ENCODE measurements around the gene TMEM161B.
"Not testable (repeated sequence)": the region's sequence is repeated elsewhere in the genome, so short reads cannot be mapped to it uniquely, and the experiment has no call there.

- TF ChIP-seq FOXO4 (CRISPR knock-in tag; conservative IDR thresholded peaks at IDR 0.05); EHMT2 (IDR thresholded peaks at IDR 0.05; ENCODE audit: borderline replicate concordance, low read depth, low read length); ZNF496 (CRISPR knock-in tag; IDR thresholded peaks at IDR 0.05; ENCODE audit: insufficient replicate concordance); ARHGAP35 (CRISPR knock-in tag; IDR thresholded peaks at IDR 0.05; ENCODE audit: borderline replicate concordance); CTCF (CRISPR knock-in tag; IDR thresholded peaks at IDR 0.05); AFF4 (CRISPR knock-in tag; IDR thresholded peaks at IDR 0.05); ASH2L (IDR thresholded peaks at IDR 0.05; ENCODE audit: insufficient read length, low read depth, low read length): not testable (repeated sequence)
Measured at GRCh38 chr5:88189484-88189883, 79.2 kb downstream of the TMEM161B start.

Data from HepG2 (cell line).